Cerebellar nuclear complex (tissue), 1 donor: ENCODE measurements around the gene LMO7.

Experiments
- DNase-seq, 2 experiments: peaks; one replicate each; lab custom pipeline; 2025; lab: John Stamatoyannopoulos, UW

LMO7 gene

DNA sequence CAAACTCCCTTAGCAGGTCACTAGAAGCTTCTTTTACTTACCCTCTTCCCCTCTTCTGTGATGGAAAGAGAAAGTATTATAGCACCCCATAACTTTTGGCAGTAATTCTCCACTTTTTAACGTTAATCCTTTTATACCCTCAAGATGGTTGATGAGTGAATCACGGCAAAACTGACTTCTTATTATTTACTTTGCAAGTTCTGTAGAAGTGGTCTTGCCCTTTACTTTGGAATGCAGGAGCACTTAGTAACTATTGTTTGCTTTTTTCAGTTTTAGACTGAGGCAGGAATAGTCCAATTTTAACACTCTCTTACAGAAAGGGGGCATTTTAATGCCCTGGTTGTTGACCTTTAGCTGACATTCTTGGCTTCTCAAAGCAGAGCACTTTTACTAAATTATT lies 260.1 kb downstream of the LMO7 start:
- DNase-seq, result no peak

- no peak for DNase-seq
Measured at GRCh38 chr13:75897386-75897785, 261.3 kb downstream of the LMO7 start.

DNA sequence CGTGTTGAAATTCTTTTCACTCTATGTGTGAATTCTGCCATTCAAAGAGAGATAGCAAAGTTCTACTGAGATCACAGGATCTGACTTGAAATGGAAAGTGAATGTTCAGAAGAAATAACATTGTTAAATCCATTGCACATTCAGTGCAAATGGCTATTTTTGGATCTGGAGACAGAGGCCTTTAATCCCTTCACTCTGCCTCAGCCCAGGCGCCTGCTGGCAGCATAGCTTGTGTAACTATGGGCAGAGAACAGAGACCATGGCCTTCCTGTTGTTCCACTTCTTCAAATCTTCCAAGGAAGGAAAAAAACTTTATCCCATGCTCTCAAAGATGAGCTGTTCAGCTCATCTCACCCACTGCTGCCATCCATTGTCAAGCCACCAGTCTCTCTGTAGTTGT lies 265.4 kb downstream of the LMO7 start:
- no peak for DNase-seq

- DNase-seq, result peak in 1 of 2 experiments; percentile 43
Measured at GRCh38 chr13:75902166-75903104, 266.3 kb downstream of the LMO7 start.

GRCh38 chr13:75904012-75904411 lies 267.9 kb downstream of the LMO7 start:
- no peak for DNase-seq

DNA sequence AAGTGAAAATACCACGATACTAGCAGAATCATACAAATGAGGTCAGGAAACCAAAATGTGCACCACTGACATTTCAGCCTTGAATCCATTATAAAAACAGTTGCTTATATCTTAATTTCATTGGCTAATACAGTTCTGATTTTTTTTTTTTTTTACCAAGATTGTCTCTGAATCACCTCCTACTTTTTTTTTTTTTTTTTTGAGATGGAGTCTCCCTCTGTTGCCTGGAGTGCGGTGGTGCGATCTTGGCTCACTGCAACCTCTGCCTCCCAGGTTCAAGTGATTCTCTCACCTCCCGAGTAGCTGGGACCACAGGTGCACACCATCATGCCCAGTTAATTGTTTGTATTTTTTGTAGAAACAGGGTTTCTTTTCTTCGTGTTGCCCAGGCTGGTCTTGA lies 270.2 kb downstream of the LMO7 start:
- DNase-seq, result no peak

DNA sequence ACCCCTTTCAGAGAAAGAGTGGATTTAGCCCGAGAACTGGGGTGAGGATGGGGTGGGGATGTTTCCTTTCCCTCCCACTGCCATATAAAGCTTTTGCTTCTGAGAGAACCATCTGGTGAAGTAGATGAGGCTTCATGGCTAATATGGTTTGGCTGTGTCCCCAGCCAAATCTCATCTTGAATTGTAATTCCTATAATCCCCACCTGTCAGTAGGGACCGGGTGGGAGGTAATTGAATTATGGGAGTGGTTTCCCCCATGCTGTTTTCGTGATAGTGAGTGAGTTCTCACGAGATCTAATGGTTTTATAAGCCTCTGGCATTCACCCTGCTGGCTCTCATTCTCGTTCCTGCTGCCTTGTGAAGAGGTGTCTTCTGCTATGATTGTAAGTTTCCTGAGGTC lies 270.9 kb downstream of the LMO7 start:
- DNase-seq, result peak in 1 of 2 experiments; percentile 28

DNA sequence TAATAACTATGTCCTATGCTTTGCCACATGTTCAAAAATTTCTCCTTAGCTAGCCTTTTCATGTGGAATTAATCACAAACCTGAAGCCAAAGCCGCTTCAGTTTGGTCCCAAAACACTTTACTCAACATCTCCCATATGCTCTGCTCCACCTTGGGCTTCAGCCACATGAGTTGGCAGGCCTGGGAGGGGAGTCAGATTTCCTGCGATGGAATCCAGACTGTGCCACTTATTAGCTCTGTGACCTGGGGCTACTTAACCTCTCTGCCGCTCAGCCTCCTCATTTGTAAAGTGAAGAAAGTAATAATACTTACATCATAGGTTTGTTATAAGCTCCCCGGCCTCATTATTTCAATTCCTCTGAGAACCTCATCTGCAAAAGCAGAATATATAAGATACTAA lies 272.0 kb downstream of the LMO7 start:
- peak in 1 of 2 experiments; percentile 76 for DNase-seq
